HG03097 (cell line): ENCODE results near the gene CEP128.

Source experiments
- ATAC-seq: cut with Tn5 transposase; IDR thresholded peaks from one replicate; pipeline ENCODE4 v1.9.1; 2021; ENCODE audit not compliant: unreplicated experiment, low FRiP score

CEP128 gene

GRCh38 chr14:80698974-80699373 is 242.6 kb downstream of the CEP128 start:
- no peak for ATAC-seq

GRCh38 chr14:80695869-80696268 is 245.7 kb downstream of the CEP128 start:
- ATAC-seq = no peak

GRCh38 chr14:80692903-80693302 is 248.6 kb downstream of the CEP128 start:
- no peak for ATAC-seq

- ATAC-seq = no peak
Observed at GRCh38 chr14:80681651-80682050, 259.9 kb downstream of the CEP128 start.

DNA sequence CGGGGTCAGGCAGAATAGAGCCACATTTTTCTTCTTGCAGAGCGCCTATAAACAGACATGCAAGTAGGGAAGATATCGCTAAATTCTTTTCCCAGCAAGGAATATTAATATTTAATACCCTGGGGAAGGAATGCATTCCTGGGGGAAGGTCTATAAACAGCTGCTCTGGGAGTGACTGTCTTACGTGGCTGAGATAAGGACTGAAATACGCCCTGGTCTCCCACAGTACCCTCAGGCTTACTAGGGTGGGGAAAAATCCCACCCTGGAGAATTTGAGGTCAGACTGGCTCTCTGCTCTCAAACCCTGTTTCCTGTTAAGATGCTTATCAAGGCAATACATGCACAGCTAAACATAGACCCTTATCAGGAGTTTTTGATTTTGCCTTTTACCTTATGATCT is 262.3 kb downstream of the CEP128 start:
- ATAC-seq = no peak

DNA sequence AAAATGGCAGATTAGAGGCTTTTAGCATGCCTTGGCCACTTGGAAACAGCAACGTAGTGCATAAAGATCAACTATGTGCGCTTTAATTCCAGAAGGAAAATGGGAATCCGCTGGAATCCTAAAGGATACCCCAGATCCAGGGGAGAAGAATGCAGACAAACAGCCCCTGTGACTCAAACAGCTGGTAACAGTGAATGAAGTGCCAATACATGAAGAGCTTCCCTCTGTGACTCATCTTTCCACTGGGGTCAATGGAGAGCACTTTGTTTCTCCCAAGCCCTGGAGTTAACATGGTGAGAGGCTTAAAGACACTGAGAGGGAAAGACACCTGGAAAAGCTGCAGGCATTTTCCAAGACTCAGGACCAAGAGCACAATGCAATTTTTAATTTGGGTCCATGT is 263.1 kb downstream of the CEP128 start:
- ATAC-seq = no peak

GRCh38 chr14:80669426-80669825 is 272.1 kb downstream of the CEP128 start:
- ATAC-seq = no peak

- no peak for ATAC-seq
Observed at GRCh38 chr14:80664576-80664975, 277.0 kb downstream of the CEP128 start.

- no peak for ATAC-seq
Observed at GRCh38 chr14:80663541-80663940, 278.0 kb downstream of the CEP128 start.

GRCh38 chr14:80659783-80660182 is 281.8 kb downstream of the CEP128 start:
- no peak for ATAC-seq

DNA sequence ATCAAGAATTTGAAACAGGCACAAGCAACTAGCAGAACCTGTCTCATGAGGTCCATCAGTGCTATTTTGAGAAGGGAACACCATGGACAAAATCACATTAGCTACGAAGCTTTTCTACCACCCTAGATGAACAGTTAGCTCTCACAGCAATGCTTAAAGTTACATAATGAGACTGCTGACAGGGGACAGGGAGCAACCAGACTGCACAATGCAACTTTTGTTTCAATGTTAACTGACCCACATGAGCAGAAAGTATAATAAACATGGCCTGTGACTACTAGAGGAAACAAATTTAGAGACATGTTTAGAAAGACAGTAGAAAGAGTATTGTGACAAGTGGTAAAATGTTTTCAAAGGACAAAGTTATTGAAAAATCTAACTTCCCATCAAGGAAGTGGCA is 282.8 kb downstream of the CEP128 start:
- no peak for ATAC-seq

- ATAC-seq = no peak
Observed at GRCh38 chr14:80658155-80658554, 283.4 kb downstream of the CEP128 start.

GRCh38 chr14:80653956-80654355 is 287.6 kb downstream of the CEP128 start:
- no peak for ATAC-seq

DNA sequence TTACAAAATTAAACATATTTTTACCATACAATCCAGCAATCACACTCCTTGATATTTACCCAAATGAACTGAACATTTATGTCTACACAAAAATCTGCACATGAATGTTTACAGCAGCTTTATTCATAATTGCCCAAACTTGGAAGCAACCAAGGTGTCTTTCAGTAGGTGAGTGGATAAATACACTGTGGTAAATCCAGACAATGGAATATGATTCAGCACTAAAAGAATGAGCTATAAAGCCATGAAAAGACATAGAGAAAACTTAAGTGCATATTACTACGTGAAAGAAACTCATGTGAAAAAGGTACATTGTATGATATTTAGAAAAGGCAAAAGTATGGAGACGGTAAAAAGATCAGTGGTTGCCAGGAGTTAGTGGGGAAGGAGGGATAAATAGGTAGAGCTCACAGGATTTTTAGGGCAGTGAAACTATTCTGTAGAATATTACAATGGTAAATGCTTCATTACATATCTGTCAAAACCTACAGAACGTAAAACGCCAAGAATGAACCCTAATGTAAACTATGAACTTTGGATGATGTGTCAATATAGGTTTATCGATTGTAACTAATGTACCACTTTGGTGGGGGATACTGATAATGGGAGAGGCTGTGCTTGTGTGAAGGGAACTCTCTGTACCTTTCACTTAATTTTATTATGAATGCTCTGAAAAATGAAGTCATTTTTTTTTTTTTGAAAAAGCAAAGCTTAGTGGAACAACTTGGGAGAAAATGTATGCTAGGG is 295.7 kb downstream of the CEP128 start:
- ATAC-seq = no peak

GRCh38 chr14:80644826-80645225 is 296.7 kb downstream of the CEP128 start:
- no peak for ATAC-seq

DNA sequence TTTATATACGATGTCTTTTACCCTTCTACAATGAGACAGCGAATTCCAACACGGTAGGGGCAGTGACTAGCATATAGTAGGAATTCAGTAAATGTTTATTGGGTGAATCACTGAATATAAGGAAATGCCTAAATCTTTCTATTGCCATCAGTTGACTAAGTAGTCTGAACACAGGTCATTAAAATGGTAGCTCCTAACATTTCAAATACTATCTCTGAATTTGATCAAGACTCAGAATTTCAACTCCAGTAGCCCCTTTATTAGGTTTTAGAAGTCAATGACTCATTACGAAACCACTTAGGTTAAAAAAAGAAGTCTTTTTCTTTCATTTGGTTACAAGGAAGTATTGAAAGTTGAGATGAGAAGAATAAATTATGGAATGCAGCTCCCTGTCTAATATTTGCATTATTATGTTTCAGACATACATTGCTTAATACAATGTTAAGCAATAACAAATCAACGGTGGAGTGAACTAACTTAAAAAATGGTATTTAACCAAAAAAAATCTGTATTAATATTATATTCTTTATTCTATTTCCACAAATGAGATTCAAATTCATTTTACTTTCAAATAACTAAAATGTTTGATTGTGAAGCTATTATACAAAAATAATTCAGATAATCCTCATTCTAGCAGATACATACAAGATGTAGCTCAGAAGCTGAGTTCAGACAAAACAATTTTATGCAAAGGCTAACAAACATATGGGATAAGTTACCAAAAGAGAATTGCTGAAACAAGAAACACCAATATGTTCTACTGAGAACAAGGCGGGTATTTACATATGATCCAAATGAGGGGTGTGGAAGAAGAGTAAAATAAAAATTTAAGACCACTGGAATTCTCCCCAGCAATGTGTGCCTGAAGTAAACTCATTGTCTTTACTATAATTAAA is 302.7 kb downstream of the CEP128 start:
- ATAC-seq = no peak

GRCh38 chr14:80637756-80638619 is 303.6 kb downstream of the CEP128 start:
- no peak for ATAC-seq

DNA sequence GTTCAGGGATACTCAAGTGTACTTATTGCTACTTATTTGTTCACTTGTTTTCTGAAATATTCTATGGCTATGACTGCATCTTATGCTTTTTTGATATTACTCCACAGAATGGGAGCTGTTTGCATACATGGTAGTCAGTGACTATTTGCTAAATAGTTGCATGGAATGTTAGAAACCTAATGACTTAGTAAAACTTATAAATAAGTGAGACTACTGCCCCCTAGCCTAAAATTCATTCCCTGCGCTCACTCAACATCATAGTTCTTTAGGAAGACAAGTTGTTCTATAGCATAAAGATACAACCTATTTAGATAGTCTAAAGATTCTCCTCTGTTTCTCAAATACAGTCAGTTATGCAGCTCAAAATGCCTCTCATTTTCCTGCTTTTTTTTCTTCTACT is 305.5 kb downstream of the CEP128 start:
- ATAC-seq = no peak

GRCh38 chr14:80634106-80634758 is 307.3 kb downstream of the CEP128 start:
- no peak for ATAC-seq

- no peak for ATAC-seq
Observed at GRCh38 chr14:80629606-80630005, 311.9 kb downstream of the CEP128 start.
